Erythroblast (primary cell): ENCODE results near the gene RNGTT.
"Not testable (repeated sequence)": the region's sequence is repeated elsewhere in the genome, so short reads cannot be mapped to it uniquely, and the experiment has no call there.

ENCODE experiments used
- DNase-seq, 2 experiments: peaks; one replicate each; lab custom pipeline; 2025; lab: John Stamatoyannopoulos, UW
- GATA1 ChIP-seq: IDR thresholded peaks from 2 replicates; pipeline ENCODE4 v1.6.1; 2011; ENCODE audit warnings: low read depth, mild to moderate bottlenecking, control low read depth, low read length, moderate library complexity
- POLR2A ChIP-seq: IDR thresholded peaks from 2 replicates; pipeline ENCODE4 v1.6.1; 2011; ENCODE audit warnings: mild to moderate bottlenecking, low read length

The RNGTT gene

GRCh38 chr6:88749849-88750248 is 213.6 kb downstream of the RNGTT start:
- no peak for TF ChIP-seq GATA1
- TF ChIP-seq POLR2A, result no peak
- DNase-seq, result no peak

DNA sequence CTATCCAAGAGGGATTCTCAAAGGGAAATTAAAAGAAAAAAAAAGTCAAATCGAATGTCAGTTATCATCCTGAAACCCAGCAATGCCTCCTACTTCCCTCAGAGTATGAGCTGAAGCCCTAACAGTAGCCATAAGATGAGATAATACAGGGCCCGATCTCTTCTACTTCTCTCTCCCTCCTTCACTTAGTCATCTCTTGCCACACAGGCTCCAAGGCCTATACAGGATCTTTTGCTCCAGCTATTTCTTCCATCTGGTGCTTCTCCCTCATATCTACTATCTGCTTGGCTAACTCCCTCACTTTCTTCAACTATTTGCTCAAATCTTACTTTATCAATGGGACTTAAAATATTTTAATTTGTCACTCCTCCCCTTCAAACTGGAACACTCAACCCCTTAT is 215.3 kb downstream of the RNGTT start:
- no peak for TF ChIP-seq GATA1
- TF ChIP-seq POLR2A, result no peak
- DNase-seq, result no peak

DNA sequence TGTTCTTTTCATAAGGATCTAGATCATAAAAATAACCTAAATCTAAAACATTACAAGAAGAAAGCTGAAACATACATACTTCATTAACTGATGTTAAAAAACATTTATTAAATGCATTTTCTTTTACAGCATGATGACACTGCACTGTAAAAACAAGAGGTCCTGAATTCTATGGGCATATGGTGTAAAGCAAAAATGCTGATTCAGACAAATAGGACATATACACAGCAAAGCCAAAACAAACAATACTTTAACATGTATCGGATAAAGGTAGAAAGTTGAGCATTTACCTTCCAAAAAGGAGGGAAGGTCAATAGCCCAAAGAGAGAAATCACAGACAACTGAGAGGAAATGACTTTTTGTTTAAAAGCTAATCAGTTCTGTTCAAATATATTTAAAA is 221.5 kb downstream of the RNGTT start:
- no peak for DNase-seq
- no peak for TF ChIP-seq GATA1
- TF ChIP-seq POLR2A, result no peak

- DNase-seq, result no peak
- no peak for TF ChIP-seq GATA1
- TF ChIP-seq POLR2A, result no peak
These were observed 222.3 kb downstream of the RNGTT start for GRCh38 chr6:88741071-88741470.

DNA sequence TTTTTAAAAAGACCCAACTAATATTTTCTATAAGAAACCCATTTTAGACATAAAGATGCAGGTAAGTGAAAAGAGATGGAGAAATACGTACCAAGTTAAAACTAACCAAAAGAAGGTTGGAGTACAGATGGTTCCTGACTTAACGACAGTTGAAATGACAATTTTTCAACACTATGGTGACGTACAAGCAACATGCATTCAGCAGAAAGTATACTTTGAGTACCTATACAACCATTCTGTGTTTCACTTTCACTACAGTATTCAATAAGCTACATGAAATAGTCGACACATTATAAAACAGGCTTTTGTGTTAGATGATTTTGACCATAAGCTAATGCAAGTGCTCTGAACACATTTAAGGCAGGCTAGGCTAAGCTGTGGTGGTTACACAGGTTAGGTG is 228.9 kb downstream of the RNGTT start:
- no peak for DNase-seq
- TF ChIP-seq POLR2A, result no peak
- no peak for TF ChIP-seq GATA1

DNA sequence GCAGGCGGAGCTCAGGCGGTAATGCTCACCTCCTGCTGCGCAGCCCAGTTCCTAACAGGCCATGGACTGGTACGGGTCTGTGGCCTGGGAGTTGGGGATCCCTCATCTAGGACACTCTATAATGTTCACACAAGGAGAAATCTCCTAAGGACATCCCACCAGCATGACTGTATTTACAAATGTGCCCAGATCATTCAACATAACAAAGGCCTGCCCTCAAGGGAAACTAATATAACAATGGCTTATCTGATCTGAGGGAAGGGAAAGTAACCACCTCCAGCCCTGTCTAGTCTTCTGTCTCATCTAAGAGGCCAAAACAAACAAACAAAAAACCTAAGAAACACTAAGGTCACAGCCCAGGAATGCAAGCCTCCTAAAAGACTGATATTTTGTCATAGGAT is 232.8 kb downstream of the RNGTT start:
- DNase-seq, result no peak
- TF ChIP-seq GATA1 (no peak), POLR2A (no peak)

- no peak for DNase-seq
- TF ChIP-seq POLR2A, result no peak
- no peak for TF ChIP-seq GATA1
These were observed 234.7 kb downstream of the RNGTT start for GRCh38 chr6:88728756-88729155.

- DNase-seq, result not testable (repeated sequence)
These were observed 237.0 kb downstream of the RNGTT start for GRCh38 chr6:88726409-88726808.

DNA sequence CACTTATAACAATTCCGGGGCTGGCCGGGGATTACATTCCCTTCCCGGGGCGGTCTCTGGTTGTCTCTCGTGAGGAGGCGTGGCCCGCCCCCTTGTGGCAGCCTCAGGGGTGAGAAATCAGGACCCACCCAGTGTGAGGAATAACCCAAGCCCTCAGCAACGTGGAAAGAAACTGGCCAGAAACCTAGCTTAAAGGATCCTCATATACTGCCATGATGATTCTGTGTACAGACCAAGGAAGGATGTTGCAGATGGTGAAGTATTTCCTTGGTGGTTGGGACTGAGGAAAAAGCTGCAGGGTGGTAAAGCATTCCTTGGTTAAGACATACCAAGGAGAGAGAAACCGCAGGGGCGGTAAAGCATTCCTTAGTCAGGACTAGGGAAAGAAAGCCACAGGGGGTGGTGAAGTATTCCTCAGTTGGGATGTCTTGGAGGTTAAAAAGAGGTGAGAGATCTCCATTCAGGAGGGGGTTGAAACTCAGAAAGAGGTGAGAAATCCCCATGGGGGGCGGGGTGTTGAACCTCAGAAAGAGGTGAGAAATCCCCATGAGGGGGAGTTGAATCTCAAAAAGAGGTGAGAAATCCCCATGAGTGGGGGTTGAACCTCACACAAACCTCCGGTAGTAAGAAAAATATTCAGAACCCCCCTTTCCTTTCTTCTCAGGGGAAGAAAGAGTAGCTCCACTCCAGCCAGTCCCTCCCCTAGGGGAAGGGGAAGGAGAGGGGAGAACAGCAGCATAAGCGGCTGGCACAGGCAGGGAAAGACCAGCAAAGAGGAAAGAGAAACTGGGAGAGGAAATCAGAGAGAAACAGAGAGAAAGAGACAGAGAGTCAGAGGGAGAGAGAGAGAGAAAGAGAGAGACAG is 238.1 kb downstream of the RNGTT start:
- TF ChIP-seq GATA1 (no peak), POLR2A (no peak)
- DNase-seq, result peak; percentile 4 to 34

DNA sequence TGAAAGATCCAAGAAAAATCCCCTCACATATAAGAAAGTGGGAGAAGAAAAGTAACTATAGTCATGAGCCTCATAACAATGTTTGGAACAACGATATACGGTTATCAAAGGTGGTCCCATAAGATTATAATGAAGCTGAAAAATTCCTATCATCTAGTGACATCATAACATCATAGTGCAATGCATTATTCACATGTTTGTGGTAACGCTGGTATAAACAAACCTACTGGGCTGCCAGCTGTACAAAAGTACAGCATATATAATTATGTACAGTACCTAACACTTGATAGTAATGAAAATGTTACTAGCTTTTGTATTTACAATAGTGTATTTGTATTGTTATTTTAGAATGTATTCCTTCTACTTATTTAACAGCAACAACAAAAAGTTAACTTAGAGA is 240.7 kb downstream of the RNGTT start:
- TF ChIP-seq GATA1 (no peak), POLR2A (no peak)
- DNase-seq, result no peak

DNA sequence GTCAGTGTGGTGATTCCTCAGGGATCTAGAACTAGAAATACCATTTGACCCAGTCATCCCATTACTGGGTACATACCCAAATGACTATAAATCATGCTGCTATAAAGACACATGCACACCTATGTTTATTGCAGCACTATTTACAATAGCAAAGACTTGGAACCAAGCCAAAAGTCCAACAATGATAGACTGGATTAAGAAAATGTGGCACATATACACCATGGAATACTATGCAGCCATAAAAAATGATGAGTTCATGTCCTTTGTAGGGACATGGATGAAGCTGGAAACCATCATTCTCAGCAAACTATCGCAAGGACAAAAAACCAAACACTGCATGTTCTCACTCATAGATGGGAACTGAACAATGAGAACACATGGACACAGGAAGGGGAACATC is 247.0 kb downstream of the RNGTT start:
- DNase-seq, result not testable (repeated sequence)

DNA sequence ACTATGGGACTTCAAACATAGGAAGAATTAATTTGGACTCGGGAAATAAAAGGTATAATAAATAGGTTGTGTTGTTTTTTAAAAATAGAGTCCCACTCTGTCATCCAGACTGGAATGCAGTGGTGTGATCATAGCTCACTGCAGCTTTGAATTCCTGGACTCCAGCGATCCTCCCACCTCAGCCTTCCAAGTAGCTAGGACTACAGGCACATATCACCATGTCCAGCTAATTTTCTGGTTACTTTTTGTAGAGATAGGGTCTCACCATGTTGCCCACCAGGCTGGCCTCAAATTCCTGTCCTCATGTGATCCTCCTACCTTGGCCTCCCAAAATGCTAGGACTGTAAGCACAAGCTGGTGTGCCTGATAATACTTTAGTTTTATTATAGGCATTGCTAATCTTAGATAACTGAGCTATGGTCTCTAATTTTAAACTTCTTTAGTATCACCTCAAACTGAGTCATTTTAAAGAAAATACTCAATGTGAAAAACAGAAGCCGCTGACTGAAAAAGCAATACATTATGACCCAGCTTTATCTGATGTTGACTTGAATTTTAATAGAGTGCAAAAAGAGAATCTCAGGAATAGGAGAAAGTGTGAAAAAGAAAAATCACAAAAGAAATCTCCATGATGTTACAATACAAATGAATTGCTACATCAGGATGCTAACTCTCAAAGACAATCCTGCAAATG is 251.0 kb downstream of the RNGTT start:
- no peak for TF ChIP-seq GATA1
- no peak for TF ChIP-seq POLR2A
- DNase-seq, result no peak

- no peak for TF ChIP-seq POLR2A
- TF ChIP-seq GATA1, result no peak
- no peak for DNase-seq
These were observed 253.6 kb downstream of the RNGTT start for GRCh38 chr6:88709819-88710246.

GRCh38 chr6:88708197-88708744 is 255.1 kb downstream of the RNGTT start:
- DNase-seq, result no peak
- no peak for TF ChIP-seq GATA1

DNA sequence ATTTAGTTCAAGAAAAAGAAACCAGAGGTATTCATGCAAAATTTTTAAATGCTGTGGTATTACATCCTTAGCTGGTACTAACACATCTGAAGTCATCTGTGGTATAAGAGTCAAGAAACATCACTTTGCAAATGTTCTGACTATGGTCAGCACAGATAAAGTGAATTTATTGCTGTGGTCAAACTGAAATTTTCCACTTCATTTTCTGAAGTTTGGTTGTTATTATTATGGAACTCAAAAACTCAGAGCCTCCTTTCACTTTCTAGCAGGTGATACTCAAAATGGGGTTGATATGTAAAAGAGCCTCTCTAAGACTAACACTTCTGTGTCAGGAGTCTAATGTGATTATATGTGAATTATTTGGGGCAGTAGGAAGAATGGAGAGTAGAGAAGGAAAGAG is 257.8 kb downstream of the RNGTT start:
- no peak for TF ChIP-seq POLR2A
- no peak for TF ChIP-seq GATA1

More for the DNA sequence above, 257.8 kb downstream of the RNGTT start:
- DNase-seq, result peak; percentile 29 to 42
